Neural progenitor cell (in vitro differentiated cells): ENCODE data around the gene TLE1. TPM values are rescaled to one million over a fixed set of nuclear protein-coding genes. Genes with fewer than 3 reads are reported as not detected.

Source experiments
- DNase-seq: peaks from one replicate; pipeline ENCODE4 v3.0.0-alpha.2; 2016; ENCODE audit warnings: low spot score
- H2AFZ ChIP-seq: fragments of 200-600 bp; sonication (generic); replicated peaks from 2 replicates; pipeline ENCODE4 v1.6.1; 2016; ENCODE audit warnings: antibody characterized with exemption
- H3F3A ChIP-seq: fragments of 200-600 bp; sonication (generic); 2 replicates; pipeline ENCODE4 v1.6.1; 2016; ENCODE audit warnings: antibody characterized with exemption, low read depth
- H3K27ac ChIP-seq: fragments of 200-600 bp; sonication (generic); 2 replicates; pipeline ENCODE4 v1.5.1; 2016; ENCODE audit warnings: mild to moderate bottlenecking
- H3K27me3 ChIP-seq: fragments of 200-600 bp; sonication (generic); 2 replicates; pipeline ENCODE4 v1.6.1; 2016; ENCODE audit warnings: mild to moderate bottlenecking, moderate library complexity
- H3K36me3 ChIP-seq: fragments of 200-600 bp; sonication (generic); 2 replicates; pipeline ENCODE4 v1.5.1; 2016
- H3K4me1 ChIP-seq: fragments of 200-600 bp; sonication (generic); 2 replicates; pipeline ENCODE4 v1.6.1; 2016; ENCODE audit warnings: mixed run types
- H3K4me2 ChIP-seq: fragments of 200-600 bp; sonication (generic); 2 replicates; pipeline ENCODE4 v1.6.1; 2016
- H3K4me3 ChIP-seq: fragments of 200-600 bp; sonication (generic); 2 replicates; pipeline ENCODE4 v1.5.1; 2016
- H3K79me2 ChIP-seq: fragments of 200-600 bp; sonication (generic); 2 replicates; pipeline ENCODE4 v1.6.1; 2016; ENCODE audit warnings: low read depth
- H3K9ac ChIP-seq: fragments of 200-600 bp; sonication (generic); 2 replicates; pipeline ENCODE4 v1.6.1; 2016
- H3K9me3 ChIP-seq: fragments of 200-600 bp; sonication (generic); 2 replicates; pipeline ENCODE4 v1.5.1; 2016; ENCODE audit warnings: low read depth
- H4K20me1 ChIP-seq: fragments of 200-600 bp; sonication (generic); 2 replicates; pipeline ENCODE4 v1.6.1; 2016; ENCODE audit warnings: low read depth
- H3K27ac Mint-ChIP-seq: 3 replicates; pipeline ENCODE4 v1.8.0; 2021; ENCODE audit warnings: mixed read lengths
- H3K27me3 Mint-ChIP-seq: 2 replicates; pipeline ENCODE4 v1.8.0; 2022; ENCODE audit warnings: low read depth, mild to moderate bottlenecking, inconsistent platforms, moderate library complexity, mixed read lengths; ENCODE audit not compliant: insufficient read depth
- H3K36me3 Mint-ChIP-seq: 3 replicates; pipeline ENCODE4 v1.8.0; 2021; ENCODE audit warnings: mixed read lengths
- H3K4me1 Mint-ChIP-seq: 3 replicates; pipeline ENCODE4 v1.8.0; 2021; ENCODE audit warnings: mixed read lengths
- H3K4me3 Mint-ChIP-seq: 3 replicates; pipeline ENCODE4 v1.8.0; 2021; ENCODE audit warnings: mild to moderate bottlenecking, moderate library complexity, mixed read lengths
- H3K9me3 Mint-ChIP-seq: 3 replicates; pipeline ENCODE4 v1.8.0; 2020; ENCODE audit warnings: mixed read lengths
- CTCF ChIP-seq: fragments of 200-600 bp; sonication (generic); IDR thresholded peaks from 2 replicates; pipeline ENCODE4 v1.5.1; 2017; ENCODE audit warnings: antibody characterized with exemption, mild to moderate bottlenecking
- EZH2 ChIP-seq: fragments of 200-600 bp; sonication (generic); IDR thresholded peaks from 2 replicates; pipeline ENCODE4 v1.6.1; 2017; ENCODE audit warnings: antibody characterized with exemption, mild to moderate bottlenecking, moderate library complexity
- EZH2phosphoT487 ChIP-seq: fragments of 200-600 bp; sonication (generic); IDR thresholded peaks from 2 replicates; pipeline ENCODE4 v1.6.1; 2017; ENCODE audit warnings: antibody characterized with exemption
- total RNA-seq: library from RNA; depleted of rRNA; stranded (reverse); fragments of >200 nt; gene quantifications from 2 replicates; pipeline ENCODE4 v1.2.3, GENCODE V29; 2015; ENCODE audit warnings: low replicate concordance

Gene TLE1
- total RNA-seq, 1 donor from 2014 or later, result 54.7 TPM

GRCh38 chr9:81661339-81661738, 28.0 kb downstream of the TLE1 start:
- Histone ChIP-seq H3K79me2 (peaks cover 95% of the 10 kb centered on the region), H3K4me1 (peaks cover 40% of the 10 kb centered on the region)
- peak overlapping the region; percentile 79 for H3K27ac Mint-ChIP-seq

GRCh38 chr9:81656871-81657337, 32.4 kb downstream of the TLE1 start:
- H3K27ac ChIP-seq, result no peak overlapping the region
- Mint-ChIP-seq H3K27ac (no peak overlapping the region), H3K4me3 (no peak overlapping the region)

More at GRCh38 chr9:81661339-81661738, 28.0 kb downstream of the TLE1 start:
- H3K9me3 ChIP-seq, result no peaks in the 10 kb centered on the region
- H3K4me1 Mint-ChIP-seq, result peaks cover 58% of the 10 kb centered on the region
- no peak overlapping the region for H3K4me2 ChIP-seq
- no peaks in the 10 kb centered on the region for H3K27me3 ChIP-seq
- peaks cover 14% of the 10 kb centered on the region for H3K9me3 Mint-ChIP-seq
- H3K4me3 ChIP-seq, result no peak overlapping the region
- peaks cover 33% of the 10 kb centered on the region for H3K36me3 Mint-ChIP-seq
- H3K4me3 Mint-ChIP-seq, result no peak overlapping the region
- no peak overlapping the region for H3K9ac ChIP-seq
- peak overlapping the region; percentile 33 for H3K27ac ChIP-seq
- H3F3A ChIP-seq, result peaks cover 22% of the 10 kb centered on the region
- no peaks in the 10 kb centered on the region for H3K36me3 ChIP-seq
- H3K27me3 Mint-ChIP-seq, result peaks cover 2% of the 10 kb centered on the region
- DNase-seq, result no peak
- no peak overlapping the region for H2AFZ ChIP-seq
- H4K20me1 ChIP-seq, result peaks cover 18% of the 10 kb centered on the region
- TF ChIP-seq EZH2 (no peak), EZH2phosphoT487 (no peak), CTCF (no peak)

GRCh38 chr9:81656004-81656403, 33.3 kb downstream of the TLE1 start:
- TF ChIP-seq EZH2phosphoT487 (no peak), CTCF (no peak), EZH2 (no peak)
- no peak for DNase-seq
- H2AFZ ChIP-seq, result no peak overlapping the region
- H3K27ac ChIP-seq, result no peak overlapping the region
- peaks cover 30% of the 10 kb centered on the region for H3F3A ChIP-seq
- H3K4me1 ChIP-seq, result peaks cover 39% of the 10 kb centered on the region
- H4K20me1 ChIP-seq, result peaks cover 29% of the 10 kb centered on the region
- no peaks in the 10 kb centered on the region for H3K27me3 ChIP-seq
- no peaks in the 10 kb centered on the region for H3K9me3 ChIP-seq
- Mint-ChIP-seq H3K4me3 (no peak overlapping the region), H3K4me1 (peaks cover 50% of the 10 kb centered on the region), H3K27me3 (peaks cover 2% of the 10 kb centered on the region), H3K27ac (peak overlapping the region; percentile 26), H3K36me3 (peaks cover 33% of the 10 kb centered on the region), H3K9me3 (peaks cover 10% of the 10 kb centered on the region)
- H3K36me3 ChIP-seq, result no peaks in the 10 kb centered on the region
- H3K4me3 ChIP-seq, result no peak overlapping the region
- peaks cover 83% of the 10 kb centered on the region for H3K79me2 ChIP-seq
- H3K9ac ChIP-seq, result no peak overlapping the region
- H3K4me2 ChIP-seq, result no peak overlapping the region

More at GRCh38 chr9:81656871-81657337, 32.4 kb downstream of the TLE1 start:
- Mint-ChIP-seq H3K27me3 (peaks cover 2% of the 10 kb centered on the region), H3K9me3 (peaks cover 10% of the 10 kb centered on the region), H3K36me3 (peaks cover 37% of the 10 kb centered on the region), H3K4me1 (peaks cover 50% of the 10 kb centered on the region)
- peaks cover 92% of the 10 kb centered on the region for H3K79me2 ChIP-seq
- no peak for DNase-seq
- peaks cover 21% of the 10 kb centered on the region for H3F3A ChIP-seq
- TF ChIP-seq EZH2 (no peak), CTCF (no peak), EZH2phosphoT487 (no peak)
- H3K9me3 ChIP-seq, result no peaks in the 10 kb centered on the region
- H3K4me3 ChIP-seq, result no peak overlapping the region
- peaks cover 38% of the 10 kb centered on the region for H3K4me1 ChIP-seq
- no peak overlapping the region for H2AFZ ChIP-seq
- no peaks in the 10 kb centered on the region for H3K36me3 ChIP-seq
- peaks cover 24% of the 10 kb centered on the region for H4K20me1 ChIP-seq
- H3K4me2 ChIP-seq, result no peak overlapping the region
- no peaks in the 10 kb centered on the region for H3K27me3 ChIP-seq
- no peak overlapping the region for H3K9ac ChIP-seq
